Renal pelvis (tissue), 4 donors: ENCODE measurements around the gene ZNF697. TPM values are rescaled to one million over a fixed set of nuclear protein-coding genes. Genes with fewer than 3 reads are reported as not detected.
A peak's percentile ranks its signal among the peaks of the same experiment; 100 is the strongest.
"Not testable (repeated sequence)": the region's sequence is repeated elsewhere in the genome, so short reads cannot be mapped to it uniquely, and the experiment has no call there.

ENCODE experiments used
- DNase-seq: peaks from one replicate; pipeline ENCODE4 v3.0.0-alpha.2; 2013
- polyA plus RNA-seq, 3 donors: library from polyadenylated mRNA; unstranded; fragments of 120-200 nt; gene quantifications; one replicate each; pipeline ENCODE4 v1.2.1, GENCODE V29; 2013; ENCODE audit not compliant: insufficient read length in 3 of 3

The ZNF697 gene
- polyA plus RNA-seq, 3 donors, result 18.4 to 20.7 (median 19.4) TPM

- DNase-seq, result no peak
Observed at GRCh38 chr1:119632103-119632490, 16.0 kb downstream of the ZNF697 start.

GRCh38 chr1:119631433-119632102 lies 16.5 kb downstream of the ZNF697 start:
- peak; percentile 72 for DNase-seq

GRCh38 chr1:119631086-119631432 lies 17.0 kb downstream of the ZNF697 start:
- DNase-seq, result no peak

GRCh38 chr1:119626841-119627240 lies 21.2 kb downstream of the ZNF697 start:
- DNase-seq, result no peak

- no peak for DNase-seq
Observed at GRCh38 chr1:119626011-119626545, 22.0 kb downstream of the ZNF697 start.

GRCh38 chr1:119623678-119624077 lies 24.4 kb downstream of the ZNF697 start:
- DNase-seq, result no peak

- no peak for DNase-seq
Observed at GRCh38 chr1:119623193-119623515, 24.9 kb downstream of the ZNF697 start.

- DNase-seq, result no peak
Observed at GRCh38 chr1:119622311-119623192, 25.5 kb downstream of the ZNF697 start.

- no peak for DNase-seq
Observed at GRCh38 chr1:119621705-119622104, 26.4 kb downstream of the ZNF697 start.

- no peak for DNase-seq
Observed at GRCh38 chr1:119617751-119618691, 30.0 kb downstream of the ZNF697 start.

- not testable (repeated sequence) for DNase-seq
Observed at GRCh38 chr1:119616748-119617147, 31.3 kb downstream of the ZNF697 start.

GRCh38 chr1:119615100-119615499 lies 33.0 kb downstream of the ZNF697 start:
- not testable (repeated sequence) for DNase-seq

- DNase-seq, result peak; percentile 89
Observed at GRCh38 chr1:119613769-119614720, 34.0 kb downstream of the ZNF697 start.

GRCh38 chr1:119611701-119612113 lies 36.4 kb downstream of the ZNF697 start:
- no peak for DNase-seq

GRCh38 chr1:119608816-119609215 lies 39.2 kb downstream of the ZNF697 start:
- DNase-seq, result not testable (repeated sequence)

- DNase-seq, result not testable (repeated sequence)
Observed at GRCh38 chr1:119607087-119607807, 40.8 kb downstream of the ZNF697 start.

- no peak for DNase-seq
Observed at GRCh38 chr1:119606394-119606793, 41.7 kb downstream of the ZNF697 start.

GRCh38 chr1:119605686-119606085 lies 42.4 kb downstream of the ZNF697 start:
- no peak for DNase-seq

- not testable (repeated sequence) for DNase-seq
Observed at GRCh38 chr1:119605080-119605479, 43.0 kb downstream of the ZNF697 start.

- DNase-seq, result no peak
Observed at GRCh38 chr1:119603695-119604094, 44.4 kb downstream of the ZNF697 start.
